Ovary (tissue), 3 donors: Measurements from ENCODE around the gene SOX15.

ENCODE experiments used
- CTCF ChIP-seq, 3 donors: fragments of 450-650 bp in 2 of 3; fragments of 200-600 bp in 1 of 3; IDR thresholded peaks; one replicate each; pipeline versions ENCODE4 v1.5.1 to v1.8.0; 2016 to 2022; ENCODE audit warnings: antibody characterized with exemption in 3 of 3, mild to moderate bottlenecking in 1 of 3
- POLR2A ChIP-seq: fragments of 450-650 bp; IDR thresholded peaks from one replicate; pipeline ENCODE4 v1.6.1; 2017; ENCODE audit warnings: antibody characterized with exemption, mild to moderate bottlenecking, moderate library complexity
- donor health status: DM: no; HTN: no; CAD: no.

GRCh38 chr17:7575481-7575883, 14.4 kb downstream of the SOX15 start:
- TF ChIP-seq CTCF (IDR thresholded peaks at IDR 0.05) (no peak), POLR2A (no peak)
